Left lung (tissue), 10 donors: Measurements from ENCODE around the gene BOD1L1. TPM values are rescaled to one million over a fixed set of nuclear protein-coding genes. Genes with fewer than 3 reads are reported as not detected.

Experiments
- ATAC-seq: fragments of 200-7000 bp; cut with Tn5 transposase; one replicate; pipeline ENCODE4 v1.9.1; 2020; ENCODE audit warnings: moderate library complexity
- DNase-seq, 4 donors: peaks; one replicate each; pipeline ENCODE4 v3.0.0-alpha.2; 2013 to 2020
- H3K27ac ChIP-seq, 2 donors: fragments of 200-600 bp; sonication (generic) in 1 of 2; one replicate each; pipeline versions ENCODE4 v1.5.0 to v1.8.0; 2020 to 2021
- H3K27me3 ChIP-seq, 2 donors: fragments of 200-600 bp; sonication (generic) in 1 of 2; one replicate each; pipeline versions ENCODE4 v1.5.0 to v1.8.0; 2020 to 2021
- H3K36me3 ChIP-seq, 2 donors: fragments of 200-600 bp; sonication (generic) in 1 of 2; one replicate each; pipeline versions ENCODE4 v1.5.0 to v1.8.0; 2020 to 2021
- H3K4me1 ChIP-seq, 2 donors: fragments of 200-600 bp; one replicate each; pipeline ENCODE4 v1.8.0; 2021
- H3K4me3 ChIP-seq, 2 donors: fragments of 200-600 bp; sonication (generic) in 1 of 2; one replicate each; pipeline versions ENCODE4 v1.5.0 to v1.8.0; 2020 to 2021; ENCODE audit warnings: mild to moderate bottlenecking in 1 of 2
- H3K9me3 ChIP-seq, 2 donors: fragments of 200-600 bp; sonication (generic) in 1 of 2; one replicate each; pipeline versions ENCODE4 v1.5.0 to v1.8.0; 2020 to 2021
- CTCF ChIP-seq, 2 donors: fragments of 200-600 bp; sonication (generic) in 1 of 2; IDR thresholded peaks; one replicate each; pipeline versions ENCODE4 v1.5.0 to v1.8.0; 2021; ENCODE audit warnings: antibody characterized with exemption in 2 of 2
- intact Hi-C, 2 donors: fragments of 100-400 bp; cut with DNase I; formaldehyde crosslinking; loops; one replicate each; pipeline versions ENCODE4 v1.11.2 to v1.14.2; 2022
- polyA plus RNA-seq, 6 donors: library from polyadenylated mRNA; unstranded; fragments of 120-200 nt; gene quantifications; one replicate each; pipeline ENCODE4 v1.2.1, GENCODE V29; 2013; ENCODE audit not compliant: insufficient read length in 6 of 6
- total RNA-seq, 2 donors: library from RNA; stranded (reverse); fragmentation: NEBNext Ultra II Directional; extraction: Animal tissue kit (Norgen Biotek cat#: 25700); gene quantifications; one replicate each; pipeline ENCODE4 v1.2.1, GENCODE V29; 2021
- donor health status: DM: no; HTN: yes; CAD: no.
- donor health status: DM: no; HTN: no; CAD: no.

The BOD1L1 gene
- total and polyA plus RNA-seq, 8 donors: 25.9 to 78.0 (median 60.5) TPM

- H3K36me3 ChIP-seq: no peaks in the 10 kb centered on the region
- no peak for ATAC-seq
- peaks cover 0 to 17% of the 10 kb centered on the region in 2 donors for H3K4me1 ChIP-seq
- H3K27me3 ChIP-seq: peaks cover 98 to 100% of the 10 kb centered on the region in 2 donors
- no peaks in the 10 kb centered on the region for H3K9me3 ChIP-seq
- intact Hi-C loops: no loop called here
- H3K27ac ChIP-seq: no peak overlapping the region
- no peak overlapping the region for H3K4me3 ChIP-seq
- no peak for DNase-seq
- no peak for TF ChIP-seq CTCF (IDR thresholded peaks at IDR 0.05)
Observed at GRCh38 chr4:13535118-13535517, 92.4 kb downstream of the BOD1L1 start.

- TF ChIP-seq CTCF (IDR thresholded peaks at IDR 0.05): no peak
- ATAC-seq: no peak
Observed at GRCh38 chr4:13534344-13535063, 93.0 kb downstream of the BOD1L1 start.

GRCh38 chr4:13533670-13534343 lies 93.7 kb downstream of the BOD1L1 start:
- ATAC-seq: no peak
- intact Hi-C loops: no loop called here

More at GRCh38 chr4:13534344-13535063, 93.0 kb downstream of the BOD1L1 start:
- H3K9me3 ChIP-seq: no peaks in the 10 kb centered on the region
- peaks cover 0 to 17% of the 10 kb centered on the region in 2 donors for H3K4me1 ChIP-seq
- peak in 1 of 4 donors; percentile 65 for DNase-seq
- H3K36me3 ChIP-seq: no peaks in the 10 kb centered on the region
- no peak overlapping the region for H3K4me3 ChIP-seq
- intact Hi-C loops: no loop called here
- H3K27ac ChIP-seq: no peak overlapping the region
- peaks cover 97 to 100% of the 10 kb centered on the region in 2 donors for H3K27me3 ChIP-seq

GRCh38 chr4:13531625-13531998 lies 95.9 kb downstream of the BOD1L1 start:
- ATAC-seq (no peak), DNase-seq (no peak)
- peaks cover 97 to 100% of the 10 kb centered on the region in 2 donors for H3K27me3 ChIP-seq
- TF ChIP-seq CTCF (IDR thresholded peaks at IDR 0.05): no peak
- H3K27ac ChIP-seq: no peak overlapping the region
- no peaks in the 10 kb centered on the region for H3K36me3 ChIP-seq
- H3K4me3 ChIP-seq: no peak overlapping the region
- peaks cover 0 to 28% of the 10 kb centered on the region in 2 donors for H3K4me1 ChIP-seq
- intact Hi-C loops: no loop called here
- no peaks in the 10 kb centered on the region for H3K9me3 ChIP-seq

More at GRCh38 chr4:13533670-13534343, 93.7 kb downstream of the BOD1L1 start:
- Histone ChIP-seq H3K36me3 (no peaks in the 10 kb centered on the region), H3K27ac (no peak overlapping the region), H3K9me3 (no peaks in the 10 kb centered on the region), H3K27me3 (peaks cover 97 to 100% of the 10 kb centered on the region in 2 donors), H3K4me1 (peaks cover 0 to 17% of the 10 kb centered on the region in 2 donors), H3K4me3 (no peak overlapping the region)
- no peak for DNase-seq
- no peak for TF ChIP-seq CTCF (IDR thresholded peaks at IDR 0.05)
